Stomach (tissue), 9 donors: ENCODE results near the gene CERS4. TPM values are rescaled to one million over a fixed set of nuclear protein-coding genes. Genes with fewer than 3 reads are reported as not detected.

Experiments
- DNase-seq, 2 donors: peaks; one replicate each; pipeline versions ENCODE4 v3.0.0 to v3.0.0-alpha.2; 2013 to 2019
- H3K27ac ChIP-seq, 5 donors: fragments of 200-600 bp in 4 of 5; sonication (generic) in 4 of 5; one replicate each; pipeline ENCODE4 v1.5.1; 2013 to 2019; ENCODE audit warnings: mild to moderate bottlenecking in 1 of 5, moderate library complexity in 1 of 5
- H3K27me3 ChIP-seq, 3 donors: fragments of 200-600 bp; sonication (generic); one replicate each; pipeline ENCODE4 v1.5.1; 2017 to 2019; ENCODE audit warnings: mixed run types in 1 of 3
- H3K36me3 ChIP-seq, 4 donors: fragments of 200-600 bp; sonication (generic); 1 replicate in 3 of 4; 2 replicates in 1 of 4; pipeline ENCODE4 v1.5.1; 2016 to 2019
- H3K4me1 ChIP-seq, 4 donors: fragments of 200-600 bp; sonication (generic); one replicate each; pipeline ENCODE4 v1.5.1; 2016 to 2019
- H3K4me3 ChIP-seq, 4 donors: fragments of 200-600 bp; sonication (generic) in 3 of 4; one replicate each; pipeline ENCODE4 v1.5.1; 2016 to 2019; ENCODE audit warnings: mild to moderate bottlenecking in 1 of 4
- H3K9me3 ChIP-seq, 4 donors: fragments of 200-600 bp; sonication (generic); one replicate each; pipeline ENCODE4 v1.5.1; 2016 to 2019
- EP300 ChIP-seq: sonication (generic); formaldehyde crosslinking; IDR thresholded peaks from one replicate; pipeline ENCODE4 v1.6.1; 2017; ENCODE audit warnings: antibody characterized with exemption
- POLR2A ChIP-seq, 4 donors: fragments of 450-650 bp; IDR thresholded peaks; one replicate each; pipeline ENCODE4 v1.6.1; 2016; ENCODE audit warnings: antibody characterized with exemption in 4 of 4, control low read depth in 2 of 4, mild to moderate bottlenecking in 1 of 4, moderate library complexity in 1 of 4
- POLR2AphosphoS5 ChIP-seq, 3 donors: sonication (generic); formaldehyde crosslinking; IDR thresholded peaks; one replicate each; pipeline ENCODE4 v1.6.1; 2016; ENCODE audit warnings: antibody characterized with exemption in 3 of 3
- WGBS, 5 donors: extraction: QIAGEN DNeasy Blood & Tissue Kit in 3 of 5; methylation state at CpG; one replicate each; pipeline versions ENCODE4 v1.1.5 to v1.1.7; 2013 to 2018; 5-methylcytosine and 5-hydroxymethylcytosine counted together
- intact Hi-C: fragments of 100-400 bp; cut with DNase I; formaldehyde crosslinking; loops from one replicate; pipeline ENCODE4 v1.15.1; 2023; ENCODE audit warnings: low total_unique reads
- polyA plus RNA-seq, 3 donors: library from polyadenylated mRNA; stranded (reverse); fragments of 200-250 nt; gene quantifications; one replicate each; pipeline ENCODE4 v1.2.3, GENCODE V29; 2013
- total RNA-seq, 5 donors: library from RNA; depleted of rRNA; stranded (reverse); fragments of >200 nt; gene quantifications; one replicate each; pipeline versions ENCODE4 v1.1.0 to v1.2.3, GENCODE V29; 2014 to 2016
- TF ChIP-seq, protein P1 (sequence below), 7 experiments: fragments of 450-650 bp in 4 of 7; fragments of 200-600 bp in 3 of 7; sonication (generic) in 3 of 7; IDR thresholded peaks; one replicate each; pipeline ENCODE4 v1.5.1; 2016 to 2019; ENCODE audit warnings: antibody characterized with exemption in 7 of 7, control low read depth in 2 of 7, mild to moderate bottlenecking in 1 of 7
- donor health status: healthy with polysubstance abuse.
- donor health status: Bipolar disorder and iron deficiency.
- donor health status: healthy.

The CERS4 gene
- total and polyA plus RNA-seq, 8 donors, result 1.7 to 124 (median 34.7) TPM

DNA sequence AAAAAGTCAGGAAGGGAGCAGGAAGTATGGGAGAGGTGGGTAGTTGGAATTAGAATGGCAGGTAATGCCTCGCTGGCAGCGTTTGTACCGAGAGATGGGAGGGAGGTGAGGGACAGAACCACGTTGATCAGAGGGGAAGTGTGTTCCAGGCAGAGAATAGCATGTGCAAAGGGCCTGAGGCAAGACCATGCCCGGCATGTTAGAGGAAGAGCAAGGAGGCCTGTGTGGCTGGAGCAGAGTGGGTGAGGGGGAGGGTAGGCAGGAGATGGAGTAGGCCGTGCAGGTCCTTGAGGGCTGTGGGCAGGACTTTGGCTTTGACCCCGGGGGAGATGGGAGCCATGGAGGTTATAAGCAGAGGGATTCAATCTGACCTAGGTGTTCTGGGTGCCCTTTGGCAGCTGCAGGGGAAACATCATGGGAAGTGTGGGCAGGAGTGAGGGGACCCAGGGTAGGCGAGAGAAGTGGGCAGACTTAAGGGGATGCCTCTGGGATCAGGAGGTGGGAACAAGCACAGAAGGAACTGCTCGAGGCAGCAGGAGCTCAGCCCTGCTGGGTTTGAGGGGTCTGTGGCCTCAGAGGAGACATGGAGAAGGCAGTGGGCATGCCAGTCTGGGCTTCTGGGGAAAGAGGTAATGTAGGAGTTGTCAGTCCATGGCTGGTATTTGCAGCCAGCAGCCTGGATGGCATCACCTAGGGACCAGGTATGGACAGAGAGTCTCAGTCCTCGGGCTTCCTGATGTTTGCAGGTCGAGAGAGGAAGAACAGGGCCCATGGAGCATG lies 50.2 kb downstream of the CERS4 start:
- Histone ChIP-seq H3K36me3 (peaks cover 23 to 80% (median 61%) of the 10 kb centered on the region in 4 donors), H3K4me3 (no peak overlapping the region), H3K9me3 (no peaks in the 10 kb centered on the region), H3K27ac (no peak overlapping the region), H3K4me1 (peaks cover 0 to 7% (median 0%) of the 10 kb centered on the region in 4 donors), H3K27me3 (no peaks in the 10 kb centered on the region)
- no peak for DNase-seq
- intact Hi-C loops, result loop anchor here (10.0 kb wide), 1 partner anchor 295 kb away; no protein-coding TSS in a partner anchor
- WGBS, 5 donors, result 84 to 91% (median 90%) methylated on average over 11 of the region's 11 CpGs
- TF ChIP-seq, protein P1, sequence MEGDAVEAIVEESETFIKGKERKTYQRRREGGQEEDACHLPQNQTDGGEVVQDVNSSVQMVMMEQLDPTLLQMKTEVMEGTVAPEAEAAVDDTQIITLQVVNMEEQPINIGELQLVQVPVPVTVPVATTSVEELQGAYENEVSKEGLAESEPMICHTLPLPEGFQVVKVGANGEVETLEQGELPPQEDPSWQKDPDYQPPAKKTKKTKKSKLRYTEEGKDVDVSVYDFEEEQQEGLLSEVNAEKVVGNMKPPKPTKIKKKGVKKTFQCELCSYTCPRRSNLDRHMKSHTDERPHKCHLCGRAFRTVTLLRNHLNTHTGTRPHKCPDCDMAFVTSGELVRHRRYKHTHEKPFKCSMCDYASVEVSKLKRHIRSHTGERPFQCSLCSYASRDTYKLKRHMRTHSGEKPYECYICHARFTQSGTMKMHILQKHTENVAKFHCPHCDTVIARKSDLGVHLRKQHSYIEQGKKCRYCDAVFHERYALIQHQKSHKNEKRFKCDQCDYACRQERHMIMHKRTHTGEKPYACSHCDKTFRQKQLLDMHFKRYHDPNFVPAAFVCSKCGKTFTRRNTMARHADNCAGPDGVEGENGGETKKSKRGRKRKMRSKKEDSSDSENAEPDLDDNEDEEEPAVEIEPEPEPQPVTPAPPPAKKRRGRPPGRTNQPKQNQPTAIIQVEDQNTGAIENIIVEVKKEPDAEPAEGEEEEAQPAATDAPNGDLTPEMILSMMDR (IDR thresholded peaks at IDR 0.05), result no peak
- TF ChIP-seq EP300, result no peak
- TF ChIP-seq POLR2A (IDR thresholded peaks at IDR 0.05), result no peak
- TF ChIP-seq POLR2AphosphoS5 (IDR thresholded peaks at IDR 0.05), result no peak

GRCh38 chr19:8259922-8260247 lies 50.7 kb downstream of the CERS4 start:
- no peak overlapping the region for H3K4me3 ChIP-seq
- H3K27me3 ChIP-seq, result no peaks in the 10 kb centered on the region
- H3K9me3 ChIP-seq, result no peaks in the 10 kb centered on the region
- no peak for DNase-seq
- intact Hi-C loops, result loop anchor here (5.0 to 10.0 kb wide), 2 partner anchors 57 to 295 kb away; no protein-coding TSS in a partner anchor
- WGBS, 5 donors, result 88 to 100% (median 92%) methylated on average over 2 to 3 of the region's 3 CpGs
- no peak for TF ChIP-seq POLR2AphosphoS5 (IDR thresholded peaks at IDR 0.05)
- TF ChIP-seq POLR2A (IDR thresholded peaks at IDR 0.05), result no peak
- TF ChIP-seq, protein P1 (IDR thresholded peaks at IDR 0.05), result no peak
- TF ChIP-seq EP300, result no peak
- no peak overlapping the region for H3K27ac ChIP-seq
- peaks cover 0 to 7% (median 0%) of the 10 kb centered on the region in 4 donors for H3K4me1 ChIP-seq
- H3K36me3 ChIP-seq, result peaks cover 23 to 74% (median 55%) of the 10 kb centered on the region in 4 donors

- intact Hi-C loops, result loop anchor here (5.0 kb wide), 1 partner anchor 56 kb away; no protein-coding TSS in a partner anchor
- peaks cover 0 to 7% (median 0%) of the 10 kb centered on the region in 4 donors for H3K4me1 ChIP-seq
- no peak for DNase-seq
- H3K9me3 ChIP-seq, result no peaks in the 10 kb centered on the region
- H3K4me3 ChIP-seq, result no peak overlapping the region
- WGBS, 5 donors, result 89 to 95% (median 91%) methylated on average over 9 of the region's 9 CpGs
- TF ChIP-seq EP300 (no peak), POLR2AphosphoS5 (IDR thresholded peaks at IDR 0.05) (no peak), POLR2A (IDR thresholded peaks at IDR 0.05) (no peak)
- TF ChIP-seq, protein P1 (IDR thresholded peaks at IDR 0.05), result no peak
- no peaks in the 10 kb centered on the region for H3K27me3 ChIP-seq
- H3K36me3 ChIP-seq, result peaks cover 15 to 60% (median 41%) of the 10 kb centered on the region in 4 donors
- no peak overlapping the region for H3K27ac ChIP-seq
These were observed 52.2 kb downstream of the CERS4 start for GRCh38 chr19:8261347-8261746.

DNA sequence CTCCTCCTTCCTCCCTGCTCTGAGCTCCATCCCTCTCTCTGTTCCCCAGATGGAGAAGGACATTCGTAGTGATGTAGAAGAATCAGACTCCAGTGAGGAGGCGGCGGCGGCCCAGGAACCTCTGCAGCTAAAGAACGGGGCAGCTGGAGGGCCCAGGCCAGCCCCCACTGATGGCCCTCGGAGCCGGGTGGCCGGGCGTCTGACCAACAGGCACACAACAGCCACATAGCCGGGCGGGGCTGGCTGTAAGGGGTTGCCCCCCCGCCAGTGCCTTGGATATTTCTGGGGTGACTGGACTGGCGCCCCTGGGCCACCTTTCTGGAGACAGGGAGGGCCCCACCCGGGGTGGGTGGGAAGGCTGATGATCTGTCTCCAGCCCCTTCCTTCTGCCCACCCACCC lies 52.7 kb downstream of the CERS4 start:
- intact Hi-C loops, result loop anchor here (5.0 kb wide), 1 partner anchor 55 kb away; no protein-coding TSS in a partner anchor
- TF ChIP-seq POLR2AphosphoS5 (IDR thresholded peaks at IDR 0.05) (no peak), POLR2A (IDR thresholded peaks at IDR 0.05) (no peak), EP300 (no peak)
- TF ChIP-seq, protein P1 (IDR thresholded peaks at IDR 0.05), result no peak
- Histone ChIP-seq H3K4me1 (peaks cover 0 to 7% (median 0%) of the 10 kb centered on the region in 4 donors), H3K9me3 (no peaks in the 10 kb centered on the region), H3K27me3 (no peaks in the 10 kb centered on the region), H3K4me3 (no peak overlapping the region), H3K36me3 (peaks cover 11 to 54% (median 35%) of the 10 kb centered on the region in 4 donors), H3K27ac (no peak overlapping the region)
- WGBS, 5 donors, result 82 to 93% (median 87%) methylated on average over 11 to 14 of the region's 14 CpGs
- peak in 1 of 2 donors; percentile 23 for DNase-seq
